Gastrocnemius medialis (tissue), 4 donors: ENCODE data around the gene UPK3A.

ENCODE experiments used
- CTCF ChIP-seq, 5 experiments: fragments of 450-650 bp in 3 of 5; fragments of 200-600 bp in 2 of 5; sonication (generic) in 2 of 5; IDR thresholded peaks in 4 of 5; conservative IDR thresholded peaks in 1 of 5; 1 replicate in 4 of 5; 2 replicates in 1 of 5; pipeline ENCODE4 v1.5.1; 2016 to 2019; ENCODE audit warnings: antibody characterized with exemption in 5 of 5, mild to moderate bottlenecking in 3 of 5, moderate library complexity in 3 of 5
- POLR2A ChIP-seq, 2 donors: fragments of 450-650 bp; IDR thresholded peaks; one replicate each; pipeline ENCODE4 v1.6.1; 2017; ENCODE audit warnings: antibody characterized with exemption in 2 of 2, mild to moderate bottlenecking in 2 of 2, moderate library complexity in 2 of 2

GRCh38 chr22:45340323-45340722, 55.6 kb downstream of the UPK3A start:
- TF ChIP-seq CTCF (IDR thresholded peaks at IDR 0.05 in 4 of 5, conservative IDR thresholded peaks at IDR 0.05 in 1 of 5) (no peak), POLR2A (IDR thresholded peaks at IDR 0.05) (no peak)
